ENCODE results near the gene ABCG1. TPM values are rescaled to one million over a fixed set of nuclear protein-coding genes. Genes with fewer than 3 reads are reported as not detected.

The ABCG1 gene
- total and polyA plus RNA-seq, 2 donors (not counting 1 experiment from before 2014, with no cell fraction given), result under 0.01 to 0.12 TPM

DNA sequence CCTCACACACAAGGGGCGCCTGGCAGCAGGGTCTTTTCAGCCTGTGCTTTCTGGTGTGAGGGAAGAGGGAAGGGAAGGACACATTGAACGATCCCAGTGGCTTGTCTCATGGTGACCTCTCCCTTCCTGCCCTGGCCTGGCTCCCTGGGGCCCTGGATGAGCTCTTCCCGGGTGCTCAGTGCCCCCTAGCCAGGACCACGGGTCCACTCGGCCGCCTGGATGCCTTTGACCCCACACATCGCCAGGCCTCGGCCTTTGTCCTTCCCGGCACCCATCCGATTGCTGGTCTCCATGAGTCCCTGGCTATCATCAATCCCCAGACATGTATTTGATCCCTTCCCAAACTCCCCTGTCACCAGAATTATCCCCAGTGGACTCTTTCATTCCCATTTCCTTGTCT lies 102.3 kb downstream of the ABCG1 start:
- no peak overlapping the region for H2AFZ ChIP-seq (ENCODE audit: low read length)
- no peak for DNase-seq (ENCODE audit: low read depth in 2 of 2)
- no peaks in the 10 kb centered on the region for H3K4me1 ChIP-seq (ENCODE audit: control insufficient read depth, extremely low read depth, insufficient read depth, low read length)
- no peak overlapping the region for H3K27ac ChIP-seq (ENCODE audit: insufficient read depth, low read length)
- H3K36me3 ChIP-seq (ENCODE audit: control insufficient read depth, insufficient read depth, low read length), result no peaks in the 10 kb centered on the region
- no peaks in the 10 kb centered on the region for H4K20me1 ChIP-seq (ENCODE audit: control insufficient read depth, extremely low read depth, insufficient read depth, low read length)
- no peaks in the 10 kb centered on the region for H3K79me2 ChIP-seq (ENCODE audit: control insufficient read depth, insufficient read depth, low read length)
- no peak overlapping the region for H3K9ac ChIP-seq (ENCODE audit: insufficient read depth, low read length)
- H3K27me3 ChIP-seq (ENCODE audit: control insufficient read depth, insufficient read depth, low read length), result no peaks in the 10 kb centered on the region
- H3K9me3 ChIP-seq (ENCODE audit: control insufficient read depth, insufficient read depth, low read depth, low read length), result no peaks in the 10 kb centered on the region
- H3K4me3 ChIP-seq (replicated peaks in 1 of 4; ENCODE audit: control extremely low read depth in 1 of 4, insufficient read depth in 1 of 4, low read depth in 3 of 4, low read length in 4 of 4), result no peak overlapping the region
- TF ChIP-seq EZH2 (IDR thresholded peaks at IDR 0.05; ENCODE audit: low read length, missing control alignments), result no peak
- TF ChIP-seq, protein P1, sequence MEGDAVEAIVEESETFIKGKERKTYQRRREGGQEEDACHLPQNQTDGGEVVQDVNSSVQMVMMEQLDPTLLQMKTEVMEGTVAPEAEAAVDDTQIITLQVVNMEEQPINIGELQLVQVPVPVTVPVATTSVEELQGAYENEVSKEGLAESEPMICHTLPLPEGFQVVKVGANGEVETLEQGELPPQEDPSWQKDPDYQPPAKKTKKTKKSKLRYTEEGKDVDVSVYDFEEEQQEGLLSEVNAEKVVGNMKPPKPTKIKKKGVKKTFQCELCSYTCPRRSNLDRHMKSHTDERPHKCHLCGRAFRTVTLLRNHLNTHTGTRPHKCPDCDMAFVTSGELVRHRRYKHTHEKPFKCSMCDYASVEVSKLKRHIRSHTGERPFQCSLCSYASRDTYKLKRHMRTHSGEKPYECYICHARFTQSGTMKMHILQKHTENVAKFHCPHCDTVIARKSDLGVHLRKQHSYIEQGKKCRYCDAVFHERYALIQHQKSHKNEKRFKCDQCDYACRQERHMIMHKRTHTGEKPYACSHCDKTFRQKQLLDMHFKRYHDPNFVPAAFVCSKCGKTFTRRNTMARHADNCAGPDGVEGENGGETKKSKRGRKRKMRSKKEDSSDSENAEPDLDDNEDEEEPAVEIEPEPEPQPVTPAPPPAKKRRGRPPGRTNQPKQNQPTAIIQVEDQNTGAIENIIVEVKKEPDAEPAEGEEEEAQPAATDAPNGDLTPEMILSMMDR (conservative IDR thresholded peaks at IDR 0.05 in 1 of 2, IDR thresholded peaks at IDR 0.05 in 1 of 2; ENCODE audit: low read depth in 1 of 2, low read length in 2 of 2), result no peak
- H3K4me2 ChIP-seq (ENCODE audit: extremely low read depth, insufficient read depth, low read length), result no peak overlapping the region

DNA sequence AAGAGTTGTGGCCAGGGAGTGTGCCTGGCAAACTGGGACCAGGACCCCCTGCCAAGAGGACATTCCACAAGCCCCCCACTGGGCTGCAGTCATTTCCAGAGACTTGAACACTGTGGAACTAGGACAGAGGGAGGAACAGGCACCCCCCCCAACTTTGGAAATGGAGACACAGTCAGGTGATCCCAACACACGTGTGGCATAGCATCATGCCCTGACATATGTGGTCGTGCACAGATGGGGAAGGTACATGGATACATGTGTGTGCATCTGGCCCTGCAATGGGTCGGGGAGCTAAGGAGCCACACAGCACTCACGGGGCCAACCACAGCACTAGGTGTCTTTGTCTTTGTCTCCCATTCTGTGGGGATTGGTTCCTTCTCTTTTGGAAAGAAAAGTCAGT lies 102.9 kb downstream of the ABCG1 start:
- no peaks in the 10 kb centered on the region for H4K20me1 ChIP-seq (ENCODE audit: control insufficient read depth, extremely low read depth, insufficient read depth, low read length)
- no peaks in the 10 kb centered on the region for H3K27me3 ChIP-seq (ENCODE audit: control insufficient read depth, insufficient read depth, low read length)
- TF ChIP-seq, protein P1 (conservative IDR thresholded peaks at IDR 0.05 in 1 of 2, IDR thresholded peaks at IDR 0.05 in 1 of 2; ENCODE audit: low read depth in 1 of 2, low read length in 2 of 2), result no peak
- no peak for TF ChIP-seq EZH2 (IDR thresholded peaks at IDR 0.05; ENCODE audit: low read length, missing control alignments)
- H3K27ac ChIP-seq (ENCODE audit: insufficient read depth, low read length), result no peak overlapping the region
- H3K4me3 ChIP-seq (replicated peaks in 1 of 4; ENCODE audit: control extremely low read depth in 1 of 4, insufficient read depth in 1 of 4, low read depth in 3 of 4, low read length in 4 of 4), result no peak overlapping the region
- H3K79me2 ChIP-seq (ENCODE audit: control insufficient read depth, insufficient read depth, low read length), result no peaks in the 10 kb centered on the region
- H3K9me3 ChIP-seq (ENCODE audit: control insufficient read depth, insufficient read depth, low read depth, low read length), result no peaks in the 10 kb centered on the region
- DNase-seq (ENCODE audit: low read depth in 2 of 2), result no peak
- H3K36me3 ChIP-seq (ENCODE audit: control insufficient read depth, insufficient read depth, low read length), result no peaks in the 10 kb centered on the region
- no peaks in the 10 kb centered on the region for H3K4me1 ChIP-seq (ENCODE audit: control insufficient read depth, extremely low read depth, insufficient read depth, low read length)
- H3K9ac ChIP-seq (ENCODE audit: insufficient read depth, low read length), result no peak overlapping the region
- H3K4me2 ChIP-seq (ENCODE audit: extremely low read depth, insufficient read depth, low read length), result no peak overlapping the region
- H2AFZ ChIP-seq (ENCODE audit: low read length), result no peak overlapping the region

DNA sequence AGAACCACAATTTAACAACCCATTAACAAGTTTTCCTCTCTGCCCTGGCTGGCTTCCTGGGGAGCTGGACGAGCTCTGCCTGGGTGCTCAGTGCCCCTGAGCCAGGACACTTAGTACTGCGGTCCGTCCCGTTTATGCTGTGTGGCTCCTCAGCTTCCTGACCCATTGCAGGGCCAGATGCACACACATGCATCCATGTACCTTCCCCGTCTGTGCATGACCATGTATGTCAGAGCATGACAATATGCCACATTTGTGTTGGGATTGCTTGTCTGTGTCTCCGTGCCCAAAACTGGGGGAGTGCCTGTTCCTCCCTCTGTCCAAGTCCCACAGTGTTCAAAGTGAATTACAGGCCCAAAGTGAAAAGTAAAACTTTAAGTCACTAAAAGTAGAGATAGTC lies 106.0 kb downstream of the ABCG1 start:
- Histone ChIP-seq H4K20me1 (ENCODE audit: control insufficient read depth, extremely low read depth, insufficient read depth, low read length) (no peaks in the 10 kb centered on the region), H3K4me1 (ENCODE audit: control insufficient read depth, extremely low read depth, insufficient read depth, low read length) (no peaks in the 10 kb centered on the region), H3K79me2 (ENCODE audit: control insufficient read depth, insufficient read depth, low read length) (no peaks in the 10 kb centered on the region), H3K4me3 (replicated peaks in 1 of 4; ENCODE audit: control extremely low read depth in 1 of 4, insufficient read depth in 1 of 4, low read depth in 3 of 4, low read length in 4 of 4) (no peak overlapping the region), H3K27me3 (ENCODE audit: control insufficient read depth, insufficient read depth, low read length) (no peaks in the 10 kb centered on the region), H3K27ac (ENCODE audit: insufficient read depth, low read length) (no peak overlapping the region), H3K9ac (ENCODE audit: insufficient read depth, low read length) (no peak overlapping the region), H3K4me2 (ENCODE audit: extremely low read depth, insufficient read depth, low read length) (no peak overlapping the region), H2AFZ (ENCODE audit: low read length) (no peak overlapping the region), H3K9me3 (ENCODE audit: control insufficient read depth, insufficient read depth, low read depth, low read length) (no peaks in the 10 kb centered on the region), H3K36me3 (ENCODE audit: control insufficient read depth, insufficient read depth, low read length) (no peaks in the 10 kb centered on the region)
- no peak for DNase-seq (ENCODE audit: low read depth in 2 of 2)
- TF ChIP-seq EZH2 (IDR thresholded peaks at IDR 0.05; ENCODE audit: low read length, missing control alignments), result no peak
- TF ChIP-seq, protein P1 (conservative IDR thresholded peaks at IDR 0.05 in 1 of 2, IDR thresholded peaks at IDR 0.05 in 1 of 2; ENCODE audit: low read depth in 1 of 2, low read length in 2 of 2), result no peak
